Keratinocyte (primary cell): ENCODE results near the gene SRL.
"Not testable (repeated sequence)": the region's sequence is repeated elsewhere in the genome, so short reads cannot be mapped to it uniquely, and the experiment has no call there.

Source experiments
- EZH2 ChIP-seq: IDR thresholded peaks from one replicate; pipeline ENCODE4 v1.6.1; 2012; ENCODE audit warnings: inconsistent platforms, mild to moderate bottlenecking, low read length, moderate library complexity
- TF ChIP-seq, protein P1 (sequence below), 3 experiments: IDR thresholded peaks in 1 of 3; conservative IDR thresholded peaks in 1 of 3; optimal IDR thresholded peaks in 1 of 3; 2 replicates in 2 of 3; 3 replicates in 1 of 3; pipeline versions ENCODE3 to v1.5.1; 2011; ENCODE audit warnings: low read length in 3 of 3, mild to moderate bottlenecking in 3 of 3, moderate library complexity in 2 of 3, control low read depth in 1 of 3, inconsistent platforms in 1 of 3; ENCODE audit not compliant: insufficient read depth in 2 of 3; ENCODE audit errors: extremely low read depth in 1 of 3

GRCh38 chr16:4153364-4153763, 88.5 kb downstream of the SRL start:
- TF ChIP-seq, protein P1, sequence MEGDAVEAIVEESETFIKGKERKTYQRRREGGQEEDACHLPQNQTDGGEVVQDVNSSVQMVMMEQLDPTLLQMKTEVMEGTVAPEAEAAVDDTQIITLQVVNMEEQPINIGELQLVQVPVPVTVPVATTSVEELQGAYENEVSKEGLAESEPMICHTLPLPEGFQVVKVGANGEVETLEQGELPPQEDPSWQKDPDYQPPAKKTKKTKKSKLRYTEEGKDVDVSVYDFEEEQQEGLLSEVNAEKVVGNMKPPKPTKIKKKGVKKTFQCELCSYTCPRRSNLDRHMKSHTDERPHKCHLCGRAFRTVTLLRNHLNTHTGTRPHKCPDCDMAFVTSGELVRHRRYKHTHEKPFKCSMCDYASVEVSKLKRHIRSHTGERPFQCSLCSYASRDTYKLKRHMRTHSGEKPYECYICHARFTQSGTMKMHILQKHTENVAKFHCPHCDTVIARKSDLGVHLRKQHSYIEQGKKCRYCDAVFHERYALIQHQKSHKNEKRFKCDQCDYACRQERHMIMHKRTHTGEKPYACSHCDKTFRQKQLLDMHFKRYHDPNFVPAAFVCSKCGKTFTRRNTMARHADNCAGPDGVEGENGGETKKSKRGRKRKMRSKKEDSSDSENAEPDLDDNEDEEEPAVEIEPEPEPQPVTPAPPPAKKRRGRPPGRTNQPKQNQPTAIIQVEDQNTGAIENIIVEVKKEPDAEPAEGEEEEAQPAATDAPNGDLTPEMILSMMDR (optimal IDR thresholded peaks at IDR 0.05 in 1 of 3, IDR thresholded peaks at IDR 0.05 in 1 of 3, conservative IDR thresholded peaks at IDR 0.05 in 1 of 3; ENCODE audit: extremely low read depth in 1 of 3, insufficient read depth in 2 of 3, low read length in 3 of 3): not testable (repeated sequence)
- TF ChIP-seq EZH2: not testable (repeated sequence)
